Astrocyte of the spinal cord (primary cell): ENCODE results near the gene PHF1.

Experiments
- DNase-seq: peaks from one replicate; pipeline ENCODE4 v3.0.0; 2011; ENCODE audit warnings: low read depth, low spot score
- H3K4me3 ChIP-seq: 2 replicates; pipeline ENCODE4 v1.5.1; 2011; ENCODE audit warnings: low read depth, mild to moderate bottlenecking, low read length, moderate library complexity
- CTCF ChIP-seq: IDR thresholded peaks from 2 replicates; pipeline ENCODE4 v1.5.1; 2012; ENCODE audit warnings: low read depth, mild to moderate bottlenecking, low read length, inconsistent platforms
- in situ Hi-C: cut with HindIII; loops from 2 replicates; pipeline ENCODE4 v1.10.0; 2017; ENCODE audit warnings: low sequenced_read_pairs

PHF1 gene

GRCh38 chr6:33443025-33443424 is 32.2 kb downstream of the PHF1 start:
- no peak overlapping the region for H3K4me3 ChIP-seq
- in situ Hi-C loops = no loop called here
- no peak for TF ChIP-seq CTCF
- no peak for DNase-seq

GRCh38 chr6:33443619-33444504 is 33.0 kb downstream of the PHF1 start:
- no peak overlapping the region for H3K4me3 ChIP-seq
- in situ Hi-C loops = no loop called here
- no peak for DNase-seq
- no peak for TF ChIP-seq CTCF

GRCh38 chr6:33445119-33445603 is 34.3 kb downstream of the PHF1 start:
- no peak for TF ChIP-seq CTCF
- no peak for DNase-seq
- H3K4me3 ChIP-seq = no peak overlapping the region
- in situ Hi-C loops = no loop called here

- DNase-seq = no peak
- no peak for TF ChIP-seq CTCF
- in situ Hi-C loops = no loop called here
- no peak overlapping the region for H3K4me3 ChIP-seq
Measured at GRCh38 chr6:33446356-33446755, 35.5 kb downstream of the PHF1 start.

GRCh38 chr6:33450434-33450833 is 39.6 kb downstream of the PHF1 start:
- no peak for DNase-seq
- TF ChIP-seq CTCF = no peak
- H3K4me3 ChIP-seq = no peak overlapping the region
- in situ Hi-C loops = no loop called here

- DNase-seq = no peak
- in situ Hi-C loops = no loop called here
- TF ChIP-seq CTCF = no peak
- no peak overlapping the region for H3K4me3 ChIP-seq
Measured at GRCh38 chr6:33451606-33452005, 40.8 kb downstream of the PHF1 start.
